Liver (tissue), 9 donors: ENCODE data around the gene CDK11A. TPM values are rescaled to one million over a fixed set of nuclear protein-coding genes. Genes with fewer than 3 reads are reported as not detected.
A peak's percentile ranks its signal among the peaks of the same experiment; 100 is the strongest.

ENCODE experiments used
- DNase-seq: peaks from one replicate; pipeline ENCODE4 v3.0.0-alpha.2; 2017; ENCODE audit warnings: low spot score
- H3K27ac ChIP-seq, 2 donors: one replicate each; pipeline ENCODE4 v1.7.0; 2013; ENCODE audit warnings: inconsistent platforms in 2 of 2, low read length in 2 of 2, control low read depth in 1 of 2, low read depth in 1 of 2, mild to moderate bottlenecking in 1 of 2
- H3K27me3 ChIP-seq, 4 donors: one replicate each; pipeline versions ENCODE4 v1.6.1 to v1.7.0; 2013; ENCODE audit warnings: low read length in 3 of 4, inconsistent platforms in 1 of 4, mild to moderate bottlenecking in 1 of 4, moderate library complexity in 1 of 4; ENCODE audit not compliant: control insufficient read depth in 4 of 4, insufficient read depth in 4 of 4
- H3K36me3 ChIP-seq, 4 donors: one replicate each; pipeline versions ENCODE4 v1.6.1 to v1.7.0; 2013; ENCODE audit warnings: low read length in 3 of 4, mild to moderate bottlenecking in 3 of 4, low read depth in 1 of 4, moderate library complexity in 1 of 4; ENCODE audit not compliant: control insufficient read depth in 4 of 4, insufficient read depth in 3 of 4
- H3K4me1 ChIP-seq, 4 donors: one replicate each; pipeline versions ENCODE4 v1.6.1 to v1.7.0; 2013; ENCODE audit warnings: low read length in 3 of 4, mild to moderate bottlenecking in 3 of 4, moderate library complexity in 1 of 4; ENCODE audit not compliant: control insufficient read depth in 4 of 4, insufficient read depth in 4 of 4
- H3K4me3 ChIP-seq, 3 donors: one replicate each; pipeline versions ENCODE4 v1.6.1 to v1.7.0; 2013; ENCODE audit warnings: low read length in 3 of 3, control low read depth in 1 of 3, low read depth in 1 of 3, mild to moderate bottlenecking in 1 of 3
- H3K9ac ChIP-seq, 2 donors: one replicate each; pipeline ENCODE4 v1.7.0; 2013; ENCODE audit warnings: low read length in 2 of 2, mild to moderate bottlenecking in 2 of 2, moderate library complexity in 2 of 2, control low read depth in 1 of 2, low read depth in 1 of 2
- H3K9me3 ChIP-seq, 4 donors: one replicate each; pipeline versions ENCODE4 v1.6.1 to v1.7.0; 2013; ENCODE audit warnings: low read length in 3 of 4; ENCODE audit not compliant: control insufficient read depth in 4 of 4
- ATF3 ChIP-seq: IDR thresholded peaks from 2 replicates; pipeline ENCODE4 v1.6.1; 2016; ENCODE audit warnings: antibody characterized with exemption
- CTCF ChIP-seq: fragments of 150-350 bp; IDR thresholded peaks from 2 replicates; pipeline ENCODE4 v1.5.1; 2017; ENCODE audit warnings: improper control_type of control experiment, low read depth, low read length; ENCODE audit not compliant: missing input control
- EGR1 ChIP-seq, 2 donors: IDR thresholded peaks; 2 replicates each; pipeline ENCODE4 v1.6.1; 2016 to 2018; ENCODE audit warnings: antibody characterized with exemption in 2 of 2, low read depth in 2 of 2
- FOXA1 ChIP-seq: IDR thresholded peaks from 2 replicates; pipeline ENCODE4 v1.6.1; 2016; ENCODE audit warnings: antibody characterized with exemption
- FOXA2 ChIP-seq: IDR thresholded peaks from 2 replicates; pipeline ENCODE4 v1.6.1; 2016; ENCODE audit warnings: antibody characterized with exemption
- GABPA ChIP-seq, 2 donors: IDR thresholded peaks in 1 of 2; conservative IDR thresholded peaks in 1 of 2; 2 replicates each; pipeline ENCODE4 v1.6.1; 2016; ENCODE audit warnings: antibody characterized with exemption in 2 of 2, mild to moderate bottlenecking in 1 of 2, moderate library complexity in 1 of 2
- HNF4A ChIP-seq, 2 donors: conservative IDR thresholded peaks; 2 replicates each; pipeline ENCODE4 v1.6.1; 2016; ENCODE audit warnings: antibody characterized with exemption in 2 of 2, mild to moderate bottlenecking in 2 of 2
- HNF4G ChIP-seq: IDR thresholded peaks from 2 replicates; pipeline ENCODE4 v1.6.1; 2016; ENCODE audit warnings: antibody characterized with exemption
- JUND ChIP-seq, 2 donors: IDR thresholded peaks; 2 replicates each; pipeline ENCODE4 v1.6.1; 2016; ENCODE audit warnings: antibody characterized with exemption in 2 of 2
- MAX ChIP-seq: IDR thresholded peaks from 2 replicates; pipeline ENCODE4 v1.6.1; 2016; ENCODE audit warnings: antibody characterized with exemption
- NR2F2 ChIP-seq: IDR thresholded peaks from 2 replicates; pipeline ENCODE4 v1.6.1; 2016; ENCODE audit warnings: antibody characterized with exemption
- RAD21 ChIP-seq, 2 donors: IDR thresholded peaks; 2 replicates each; pipeline ENCODE4 v1.6.1; 2016; ENCODE audit warnings: antibody characterized with exemption in 2 of 2, mild to moderate bottlenecking in 2 of 2
- REST ChIP-seq: IDR thresholded peaks from 2 replicates; pipeline ENCODE4 v1.6.1; 2016; ENCODE audit warnings: antibody characterized with exemption, mild to moderate bottlenecking
- RXRA ChIP-seq, 2 donors: IDR thresholded peaks; 2 replicates each; pipeline ENCODE4 v1.6.1; 2017 to 2018; ENCODE audit warnings: antibody characterized with exemption in 2 of 2, mild to moderate bottlenecking in 1 of 2
- SP1 ChIP-seq: IDR thresholded peaks from 2 replicates; pipeline ENCODE4 v1.6.1; 2018; ENCODE audit warnings: antibody characterized with exemption, mild to moderate bottlenecking
- TAF1 ChIP-seq: conservative IDR thresholded peaks from 2 replicates; pipeline ENCODE4 v1.6.1; 2016; ENCODE audit warnings: antibody characterized with exemption, mild to moderate bottlenecking
- YY1 ChIP-seq: IDR thresholded peaks from 2 replicates; pipeline ENCODE4 v1.6.1; 2016; ENCODE audit warnings: antibody characterized with exemption, mild to moderate bottlenecking
- ZBTB33 ChIP-seq: IDR thresholded peaks from 2 replicates; pipeline ENCODE4 v1.6.1; 2016; ENCODE audit warnings: antibody characterized with exemption
- WGBS: extraction: QIAGEN DNeasy Blood & Tissue Kit; methylation state at CpG from one replicate; pipeline ENCODE4 v1.1.7; 2013; 5-methylcytosine and 5-hydroxymethylcytosine counted together
- polyA plus RNA-seq, 2 donors: library from polyadenylated mRNA; stranded (reverse) in 1 of 2; unstranded in 1 of 2; fragments of 200-250 nt in 1 of 2; fragments of >200 nt in 1 of 2; fragmentation: Nextera tagmentation in 1 of 2; extraction: Ambion mirVana in 1 of 2; gene quantifications; one replicate each; pipeline versions ENCODE4 v1.2.1 to v1.2.3, GENCODE V29; 2013 to 2015
- total RNA-seq, 2 donors: library from RNA; depleted of rRNA; stranded (reverse); fragments of >200 nt; gene quantifications; one replicate each; pipeline ENCODE4 v1.2.3, GENCODE V29; 2014
- donor health status: healthy.
- donor health status: healthy.
- donor health status: healthy.
- donor health status: healthy.
- donor health status: healthy.

The CDK11A gene
- total and polyA plus RNA-seq, 4 donors, result 13.7 to 17.0 (median 13.9) TPM

- TF ChIP-seq CTCF, result no peak
- TF ChIP-seq HNF4A (conservative IDR thresholded peaks at IDR 0.05), result peak; percentile 76 to 91
- no peak for TF ChIP-seq ZBTB33
- no peak for TF ChIP-seq FOXA2
- TF ChIP-seq EGR1 (IDR thresholded peaks at IDR 0.05; ENCODE audit: low read depth in 2 of 2), result peak in 1 of 2 donors; percentile 16
- TF ChIP-seq RAD21 (IDR thresholded peaks at IDR 0.05), result no peak
- TF ChIP-seq NR2F2, result no peak
- no peak for TF ChIP-seq MAX
Measured at GRCh38 chr1:1759456-1760344, 35.5 kb upstream of the CDK11A start (continued).

- peaks cover 9 to 32% (median 19%) of the 10 kb centered on the region in 4 donors for H3K36me3 ChIP-seq
- no peaks in the 10 kb centered on the region for H3K27me3 ChIP-seq
- no peak overlapping the region for H3K4me3 ChIP-seq
- WGBS, result 29% methylated on average over 34 of the region's 34 CpGs
- DNase-seq, result peak; percentile 89
- H3K27ac ChIP-seq, result peak overlapping the region; percentile 88 to 89
- no peak for TF ChIP-seq ATF3
- TF ChIP-seq FOXA2, result no peak
- no peak for TF ChIP-seq MAX
- TF ChIP-seq NR2F2, result no peak
- peak; percentile 12 for TF ChIP-seq REST
- no peak for TF ChIP-seq GABPA (IDR thresholded peaks at IDR 0.05 in 1 of 2, conservative IDR thresholded peaks at IDR 0.05 in 1 of 2)
- TF ChIP-seq TAF1, result no peak
- no peak for TF ChIP-seq HNF4G
- no peak for TF ChIP-seq CTCF
- TF ChIP-seq RAD21 (IDR thresholded peaks at IDR 0.05), result peak in 1 of 2 donors; percentile 42
- TF ChIP-seq YY1, result no peak
- peak in 1 of 2 donors; percentile 62 for TF ChIP-seq HNF4A (conservative IDR thresholded peaks at IDR 0.05)
- TF ChIP-seq JUND (IDR thresholded peaks at IDR 0.05), result no peak
- TF ChIP-seq EGR1 (IDR thresholded peaks at IDR 0.05; ENCODE audit: low read depth in 2 of 2), result peak in 1 of 2 donors; percentile 39
- TF ChIP-seq FOXA1, result no peak
- TF ChIP-seq SP1, result peak; percentile 65
- TF ChIP-seq RXRA (IDR thresholded peaks at IDR 0.05), result peak; percentile 50 to 69
- TF ChIP-seq ZBTB33, result no peak
- no peaks in the 10 kb centered on the region for H3K9me3 ChIP-seq
- peaks cover 15 to 49% (median 35%) of the 10 kb centered on the region in 4 donors for H3K4me1 ChIP-seq
- H3K9ac ChIP-seq, result peak overlapping the region in 1 of 2 donors; percentile 74
Measured at GRCh38 chr1:1758692-1759455, 34.7 kb upstream of the CDK11A start.
